GM21576 (cell line): ENCODE measurements around the gene SPSB3.

Source experiments
- ATAC-seq: cut with Tn5 transposase; IDR thresholded peaks from one replicate; pipeline ENCODE4 v1.9.1; 2021; ENCODE audit warnings: mild to moderate bottlenecking, moderate library complexity; ENCODE audit not compliant: unreplicated experiment

Gene SPSB3

GRCh38 chr16:1775846-1776671 is 6.3 kb downstream of the SPSB3 start:
- no peak for ATAC-seq

- ATAC-seq, result no peak
Measured at GRCh38 chr16:1775006-1775845, 7.1 kb downstream of the SPSB3 start.

- no peak for ATAC-seq
Measured at GRCh38 chr16:1774448-1774780, 8.0 kb downstream of the SPSB3 start.

DNA sequence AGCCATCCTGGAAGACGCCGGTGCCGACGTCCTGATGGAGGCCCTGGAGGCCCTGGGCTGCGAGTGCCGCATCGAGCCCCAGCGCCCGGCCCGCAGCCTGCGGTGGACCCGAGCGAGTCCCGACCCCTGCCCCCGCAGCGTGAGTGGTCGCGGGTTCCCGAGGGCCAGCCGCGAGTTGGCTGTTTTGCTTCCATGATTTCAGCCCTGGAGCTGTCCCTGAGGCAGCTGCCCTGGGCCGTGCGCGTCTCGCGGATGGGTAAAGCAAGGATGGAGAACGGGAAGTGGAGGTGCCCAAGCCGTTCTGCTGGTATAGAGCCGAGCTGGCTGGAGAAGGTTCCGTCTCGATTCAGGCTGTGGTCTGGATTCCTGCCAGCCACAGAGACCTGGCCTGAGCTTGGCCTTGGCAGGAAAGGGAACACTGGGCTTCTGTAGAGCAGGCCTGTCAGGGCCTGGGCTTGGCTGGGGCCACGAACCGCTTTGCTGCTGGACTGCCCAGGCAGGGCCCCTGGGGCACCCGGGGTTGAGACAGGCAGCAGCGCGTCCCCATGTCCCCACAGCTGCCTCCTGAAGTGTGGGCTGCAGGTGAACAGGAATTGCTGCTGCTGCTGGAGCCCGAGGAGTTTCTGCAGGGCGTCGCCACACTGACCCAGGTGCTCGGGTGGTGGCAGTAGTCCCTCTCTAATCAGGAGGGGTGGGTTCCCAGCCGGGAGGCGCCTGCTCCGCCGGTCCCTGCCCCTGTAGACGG is 8.5 kb downstream of the SPSB3 start:
- no peak for ATAC-seq

GRCh38 chr16:1772908-1773702 is 9.3 kb downstream of the SPSB3 start, which contains the start of gene MRPS34:
MRPS34 (minus strand) TSS chr16:1773134; CDS start chr16:1773119, 15 bp downstream.
- ATAC-seq, result peak; percentile 40

DNA sequence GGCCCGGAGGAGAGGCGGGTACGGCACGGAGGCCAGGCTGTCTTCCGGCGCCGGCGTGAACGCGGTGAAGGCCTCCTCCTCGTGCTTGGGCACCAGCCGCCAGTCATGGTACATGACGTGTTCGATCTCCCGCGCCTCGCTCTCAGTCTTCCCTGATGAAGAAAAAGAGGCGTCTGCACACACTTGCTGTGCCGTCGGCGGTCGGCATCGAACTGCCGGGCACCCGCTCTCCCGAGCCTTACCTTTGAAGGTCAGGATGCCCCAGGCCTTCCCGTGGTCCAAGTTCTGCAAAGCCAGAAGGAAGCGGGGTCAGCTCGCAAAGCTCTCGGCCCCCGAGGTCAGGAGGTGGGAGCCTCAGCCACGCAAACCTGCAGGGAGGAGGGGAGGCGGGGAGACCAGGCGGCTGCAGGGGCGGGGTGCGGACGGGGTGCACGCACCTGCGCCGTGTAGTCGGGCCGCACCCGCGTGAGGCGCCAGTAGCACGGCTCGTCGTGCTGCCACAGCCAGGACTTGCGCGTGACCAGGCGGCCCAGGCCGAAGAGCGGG is 9.9 kb downstream of the SPSB3 start, which contains the start of gene EME2:
Gene EME2 (plus strand): TSS at position 449 of the 546 bp plus-strand sequence. CDS start 418 bp downstream, outside the sequence.
- no peak for ATAC-seq

DNA sequence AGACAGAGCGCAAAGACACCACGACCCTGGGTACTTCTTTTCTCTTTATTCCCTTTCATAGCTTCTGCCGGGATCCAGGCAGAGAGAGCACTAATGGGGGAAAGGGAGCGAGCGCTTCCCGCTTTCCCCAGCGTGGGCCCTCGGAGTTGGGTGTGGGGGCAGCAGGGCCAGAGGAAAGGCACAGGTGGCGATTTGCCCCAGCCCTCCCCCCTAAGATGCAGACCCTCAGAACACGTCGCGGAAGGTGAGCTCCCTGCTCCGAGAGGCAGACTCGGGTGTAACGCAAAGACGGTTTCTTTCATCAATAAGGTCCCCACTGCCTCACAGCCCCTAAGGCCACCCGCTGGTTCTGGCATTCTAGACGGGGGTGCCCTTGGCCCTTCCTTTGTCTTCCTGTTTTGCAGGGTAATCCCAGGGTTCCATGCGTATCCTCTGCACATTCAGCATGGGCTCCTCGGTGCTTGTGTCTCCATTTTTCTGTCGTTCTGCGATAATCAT is 10.5 kb downstream of the SPSB3 start:
- ATAC-seq, result no peak

- ATAC-seq, result no peak
Measured at GRCh38 chr16:1771188-1771863, 11.0 kb downstream of the SPSB3 start, which contains the start of gene NME3. NME3 (minus strand) TSS chr16:1771543; CDS start chr16:1771534, 9 bp downstream.

- ATAC-seq, result no peak
Measured at GRCh38 chr16:1770328-1771187, 11.8 kb downstream of the SPSB3 start.

DNA sequence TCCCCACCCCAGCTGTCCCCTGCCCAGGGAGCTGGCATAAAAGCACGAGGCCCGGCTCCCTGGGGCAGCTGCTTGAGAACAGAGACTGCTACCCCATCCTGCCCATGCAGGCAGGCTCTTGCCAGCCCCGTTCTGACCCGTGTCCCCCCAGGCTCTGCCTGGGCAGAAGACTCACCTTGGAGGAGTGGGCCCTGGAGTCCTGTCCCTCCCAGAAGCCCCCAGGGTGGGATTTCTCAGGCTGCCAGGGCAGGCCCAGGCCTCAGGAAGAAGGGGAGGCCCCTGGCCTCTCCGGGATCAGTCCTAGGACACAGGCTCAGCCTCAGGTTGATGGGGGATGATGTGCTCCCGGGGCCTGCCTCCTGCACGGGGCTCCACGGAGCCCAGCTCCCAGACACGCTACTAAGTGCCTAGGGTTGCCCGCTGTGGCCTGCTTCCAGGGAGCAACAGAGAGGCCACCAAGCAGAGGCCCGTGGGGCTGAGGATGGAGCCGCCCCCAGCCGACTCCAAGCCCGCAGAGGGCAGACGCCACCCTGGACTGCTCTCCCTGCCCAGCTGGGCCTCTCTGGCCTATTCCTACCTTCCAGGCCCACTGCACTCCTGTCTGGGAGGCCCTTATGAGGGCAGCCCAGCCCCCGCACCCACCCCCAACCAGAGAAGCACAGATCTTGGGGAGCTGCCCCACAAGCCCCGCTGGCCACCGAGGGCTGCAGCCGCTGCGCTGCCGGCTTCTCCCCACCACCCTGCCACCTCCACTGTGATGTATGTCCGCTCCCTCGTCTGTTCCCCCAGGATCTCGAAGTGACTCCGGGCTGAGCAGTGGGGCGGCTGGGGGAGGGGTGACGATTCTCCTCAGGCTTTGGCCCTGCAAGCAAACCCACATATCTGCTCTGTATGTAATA is 12.7 kb downstream of the SPSB3 start:
- ATAC-seq, result no peak

DNA sequence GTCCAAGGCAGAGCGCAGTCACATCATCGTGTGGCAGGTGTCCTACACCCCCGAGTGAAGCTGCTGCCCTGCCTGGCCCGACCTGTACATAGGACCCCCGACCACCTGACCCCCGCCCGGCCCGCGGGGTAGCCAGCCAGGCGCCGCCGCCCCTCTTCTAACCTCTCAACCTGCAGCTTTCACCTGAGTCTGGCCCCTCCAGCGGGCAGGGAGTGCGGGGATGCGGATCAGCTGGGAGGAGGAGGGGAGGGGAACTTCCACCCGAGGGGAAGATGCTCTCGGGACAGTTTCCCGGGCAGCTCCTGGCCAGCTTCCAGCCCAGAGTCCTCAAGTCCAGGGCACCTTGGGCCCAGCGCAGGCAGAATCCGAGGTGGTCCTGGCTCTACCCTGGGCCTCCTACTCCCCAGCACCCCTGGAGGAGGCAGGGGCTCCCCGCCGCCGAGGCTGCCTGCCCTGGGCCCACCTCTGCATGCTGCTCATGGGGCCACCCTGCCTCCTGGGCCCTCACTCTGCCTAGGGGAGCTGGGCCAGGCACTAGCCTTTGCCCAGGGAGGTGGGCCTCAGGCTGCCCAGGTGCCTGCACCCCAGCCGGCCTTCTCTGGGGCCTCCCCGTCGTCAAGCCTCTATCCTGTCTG is 13.5 kb downstream of the SPSB3 start:
- no peak for ATAC-seq

- no peak for ATAC-seq
Measured at GRCh38 chr16:1768061-1768766, 14.2 kb downstream of the SPSB3 start.

- no peak for ATAC-seq
Measured at GRCh38 chr16:1767116-1767994, 15.0 kb downstream of the SPSB3 start.

DNA sequence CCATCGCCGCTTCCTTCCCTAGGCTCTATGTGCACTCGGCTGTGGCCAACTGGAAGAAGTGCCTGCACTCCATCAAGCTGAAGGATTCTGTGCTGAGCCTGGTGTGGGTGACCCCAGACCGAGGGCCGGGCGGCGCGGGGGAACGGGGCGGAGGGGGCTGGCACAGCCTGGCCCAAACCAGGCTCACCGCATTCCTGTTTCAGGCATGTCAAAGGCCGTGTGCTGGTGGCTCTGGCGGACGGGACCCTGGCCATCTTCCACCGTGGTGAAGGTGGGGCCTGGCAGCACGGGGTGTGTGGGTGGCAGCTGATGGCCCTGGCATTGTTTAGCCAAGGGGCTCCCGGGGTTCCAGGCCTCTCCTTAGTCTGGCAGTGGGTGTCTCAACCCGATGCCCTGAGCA is 15.7 kb downstream of the SPSB3 start:
- ATAC-seq, result no peak

DNA sequence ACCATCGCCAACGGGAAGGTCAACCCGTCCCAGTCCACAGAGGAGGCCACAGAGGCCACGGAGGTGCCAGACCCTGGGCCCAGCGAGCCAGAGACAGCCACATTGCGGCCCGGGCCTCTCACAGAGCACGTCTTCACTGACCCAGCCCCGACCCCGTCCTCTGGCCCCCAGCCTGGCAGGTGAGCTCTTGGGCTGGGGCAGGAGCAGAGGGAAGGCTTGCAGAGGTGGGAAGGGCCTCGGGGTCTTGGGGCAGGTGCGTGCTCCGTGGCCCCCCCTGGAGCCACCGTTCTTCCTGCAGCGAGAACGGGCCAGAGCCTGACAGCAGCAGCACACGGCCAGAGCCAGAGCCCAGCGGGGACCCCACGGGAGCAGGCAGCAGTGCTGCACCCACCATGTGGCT is 16.1 kb downstream of the SPSB3 start:
- ATAC-seq, result no peak
